Measurements from ENCODE around the gene PDHX.

- TF ChIP-seq CTCF (optimal IDR thresholded peaks at IDR 0.05 in 1 of 3, IDR thresholded peaks at IDR 0.05 in 1 of 3, conservative IDR thresholded peaks at IDR 0.05 in 1 of 3; ENCODE audit: extremely low read depth in 1 of 3, insufficient read depth in 2 of 3, low read length in 3 of 3): no peak
- TF ChIP-seq EZH2 (IDR thresholded peaks at IDR 0.05; ENCODE audit: low read length): no peak
Observed at GRCh38 chr11:34968862-34969261, 52.4 kb downstream of the PDHX start.

Measured in keratinocyte (primary cell).